Tibial artery (tissue), 4 donors: ENCODE data around the gene STXBP4.

ENCODE experiments used
- DNase-seq, 2 donors: peaks; one replicate each; pipeline ENCODE4 v3.0.0-alpha.2; 2019
- H3K27ac ChIP-seq, 2 donors: fragments of 200-600 bp; sonication (generic) in 1 of 2; 1 replicate in 1 of 2; 2 replicates in 1 of 2; pipeline ENCODE4 v1.5.1; 2018 to 2019; ENCODE audit warnings: mild to moderate bottlenecking in 1 of 2
- H3K27me3 ChIP-seq, 2 donors: fragments of 200-600 bp; sonication (generic) in 1 of 2; one replicate each; pipeline versions ENCODE4 v1.5.1 to v1.6.0; 2016 to 2019
- H3K36me3 ChIP-seq, 3 donors: fragments of 200-600 bp; sonication (generic) in 2 of 3; one replicate each; pipeline ENCODE4 v1.5.1; 2016 to 2019; ENCODE audit warnings: mild to moderate bottlenecking in 2 of 3
- H3K4me1 ChIP-seq, 4 donors: fragments of 200-600 bp; sonication (generic) in 2 of 4; 1 replicate in 3 of 4; 2 replicates in 1 of 4; pipeline ENCODE4 v1.5.1; 2016 to 2019
- H3K4me3 ChIP-seq, 2 donors: fragments of 200-600 bp; sonication (generic) in 1 of 2; 1 replicate in 1 of 2; 2 replicates in 1 of 2; pipeline ENCODE4 v1.5.1; 2018 to 2019; ENCODE audit warnings: mild to moderate bottlenecking in 2 of 2
- H3K9me3 ChIP-seq, 3 donors: fragments of 200-600 bp; sonication (generic) in 1 of 3; one replicate each; pipeline ENCODE4 v1.5.1; 2016 to 2019
- CTCF ChIP-seq, 2 experiments: fragments of 200-600 bp in 1 of 2; fragments of 450-650 bp in 1 of 2; IDR thresholded peaks; one replicate each; pipeline ENCODE4 v1.5.1; 2017 to 2019; ENCODE audit warnings: antibody characterized with exemption in 2 of 2, mild to moderate bottlenecking in 1 of 2, moderate library complexity in 1 of 2
- intact Hi-C: fragments of 100-400 bp; cut with DNase I; formaldehyde crosslinking; loops from one replicate; pipeline ENCODE4 v1.15.0; 2023; ENCODE audit warnings: low total_unique reads

Gene STXBP4

GRCh38 chr17:54990118-54990517 lies 21.6 kb downstream of the STXBP4 start:
- no peak overlapping the region for H3K4me3 ChIP-seq
- H3K27ac ChIP-seq = no peak overlapping the region
- intact Hi-C loops = loop anchor here (5.0 to 10.0 kb wide), 2 partner anchors 367 to 525 kb away; partner anchors contain the start of gene SMIM36
- H3K36me3 ChIP-seq = peaks cover 0 to 16% (median 8%) of the 10 kb centered on the region in 3 donors
- no peaks in the 10 kb centered on the region for H3K4me1 ChIP-seq
- DNase-seq = no peak
- H3K27me3 ChIP-seq = no peaks in the 10 kb centered on the region
- no peak for TF ChIP-seq CTCF (IDR thresholded peaks at IDR 0.05)
- H3K9me3 ChIP-seq = no peaks in the 10 kb centered on the region

GRCh38 chr17:54991567-54991966 lies 23.0 kb downstream of the STXBP4 start:
- TF ChIP-seq CTCF (IDR thresholded peaks at IDR 0.05) = no peak
- intact Hi-C loops = loop anchor here (5.0 to 10.0 kb wide), 2 partner anchors 366 to 523 kb away; partner anchors contain the start of gene SMIM36
- H3K27ac ChIP-seq = no peak overlapping the region
- no peaks in the 10 kb centered on the region for H3K4me1 ChIP-seq
- H3K4me3 ChIP-seq = no peak overlapping the region
- peaks cover 4 to 16% (median 6%) of the 10 kb centered on the region in 3 donors for H3K36me3 ChIP-seq
- H3K27me3 ChIP-seq = no peaks in the 10 kb centered on the region
- no peak for DNase-seq
- no peaks in the 10 kb centered on the region for H3K9me3 ChIP-seq

GRCh38 chr17:54992797-54993639 lies 24.5 kb downstream of the STXBP4 start:
- no peaks in the 10 kb centered on the region for H3K4me1 ChIP-seq
- peak; percentile 56 to 69 for TF ChIP-seq CTCF (IDR thresholded peaks at IDR 0.05)
- DNase-seq = no peak
- intact Hi-C loops = loop anchor here (5.0 to 10.0 kb wide), 2 partner anchors 364 to 522 kb away; partner anchors contain the start of gene SMIM36
- no peak overlapping the region for H3K4me3 ChIP-seq
- peaks cover 4 to 16% (median 8%) of the 10 kb centered on the region in 3 donors for H3K36me3 ChIP-seq
- H3K27ac ChIP-seq = no peak overlapping the region
- no peaks in the 10 kb centered on the region for H3K9me3 ChIP-seq
- H3K27me3 ChIP-seq = no peaks in the 10 kb centered on the region

- DNase-seq = no peak
- no peaks in the 10 kb centered on the region for H3K27me3 ChIP-seq
- no peak for TF ChIP-seq CTCF (IDR thresholded peaks at IDR 0.05)
- H3K36me3 ChIP-seq = peaks cover 14 to 22% (median 18%) of the 10 kb centered on the region in 3 donors
- H3K4me1 ChIP-seq = no peaks in the 10 kb centered on the region
- no peak overlapping the region for H3K27ac ChIP-seq
- H3K9me3 ChIP-seq = no peaks in the 10 kb centered on the region
- intact Hi-C loops = loop anchor here (10.0 kb wide), 1 partner anchor 518 kb away; the partner anchor contains the start of gene SMIM36
- H3K4me3 ChIP-seq = no peak overlapping the region
These were observed 27.9 kb downstream of the STXBP4 start for GRCh38 chr17:54996441-54996840.

GRCh38 chr17:55002458-55002857 lies 33.9 kb downstream of the STXBP4 start:
- Histone ChIP-seq H3K27me3 (no peaks in the 10 kb centered on the region), H3K4me1 (no peaks in the 10 kb centered on the region), H3K4me3 (no peak overlapping the region), H3K9me3 (no peaks in the 10 kb centered on the region), H3K27ac (no peak overlapping the region), H3K36me3 (peaks cover 8 to 24% (median 14%) of the 10 kb centered on the region in 3 donors)
- intact Hi-C loops = no loop called here
- no peak for TF ChIP-seq CTCF (IDR thresholded peaks at IDR 0.05)
- DNase-seq = no peak
